Fibroblast of skin of right quadriceps (primary cell): ENCODE data around the gene NCS1.
A peak's percentile ranks its signal among the peaks of the same experiment; 100 is the strongest.

Experiments used
- DNase-seq: peaks from one replicate; pipeline ENCODE4 v3.0.0-alpha.2; 2013

NCS1 gene

DNA sequence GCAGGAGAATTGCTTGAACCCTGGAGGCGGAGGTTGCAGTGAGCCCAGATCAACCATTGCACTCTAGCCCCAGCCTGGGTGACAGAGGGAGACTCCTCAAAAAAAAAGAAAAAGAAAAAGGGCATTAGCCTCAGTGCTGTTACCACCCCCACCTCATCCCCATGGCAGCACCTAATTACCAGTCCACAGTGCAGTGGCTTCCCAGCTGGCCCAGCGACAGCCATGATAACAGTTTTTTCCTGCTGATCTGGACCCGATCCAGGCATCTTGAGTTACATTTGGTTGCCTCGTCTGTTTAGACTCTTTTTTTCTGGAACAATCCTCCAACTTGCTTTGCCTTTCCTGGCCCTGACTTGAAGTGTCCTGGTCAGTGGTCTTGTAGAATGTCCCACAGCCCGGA is 24.4 kb downstream of the NCS1 start:
- peak; percentile 34 for DNase-seq

DNA sequence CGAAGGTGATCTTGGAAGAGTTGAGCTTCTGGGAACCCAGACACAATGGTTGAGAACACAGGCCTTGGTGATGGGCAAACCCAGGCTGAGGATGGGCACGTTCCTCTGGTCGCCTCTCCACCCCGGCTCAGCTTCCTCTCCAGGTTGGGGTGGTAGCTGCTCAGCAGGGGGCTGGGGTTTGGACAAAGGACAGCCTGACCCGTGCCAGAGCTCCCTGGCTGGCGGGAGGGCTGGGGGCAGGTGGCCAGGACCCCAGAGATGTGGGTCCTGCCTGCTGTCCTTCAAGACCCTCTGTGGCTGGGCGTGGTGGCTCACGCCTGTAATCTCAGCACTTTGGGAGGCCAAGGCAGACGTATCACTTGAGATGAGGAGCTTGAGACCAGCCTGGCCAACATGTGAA is 25.2 kb downstream of the NCS1 start:
- DNase-seq, result no peak

DNA sequence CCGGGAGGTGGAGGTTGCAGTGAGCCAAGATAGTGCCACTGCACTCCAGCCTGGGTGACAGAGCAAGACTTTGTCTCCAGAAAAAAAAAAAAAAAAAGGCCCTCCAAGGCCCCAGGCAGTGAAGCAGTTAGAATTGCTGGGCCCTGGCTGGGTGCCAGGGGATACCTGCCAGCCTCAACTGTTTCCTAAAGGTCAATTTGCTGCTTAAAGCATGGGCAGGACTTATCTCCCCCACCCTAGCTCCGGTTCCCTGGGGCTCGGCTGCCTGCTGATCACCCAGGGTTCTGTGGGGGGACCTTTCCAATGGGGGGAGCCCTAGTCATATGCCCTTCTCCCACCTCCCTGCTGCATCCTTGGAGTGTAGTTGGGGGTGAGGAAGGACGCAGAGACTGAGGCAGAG is 25.7 kb downstream of the NCS1 start:
- no peak for DNase-seq

DNA sequence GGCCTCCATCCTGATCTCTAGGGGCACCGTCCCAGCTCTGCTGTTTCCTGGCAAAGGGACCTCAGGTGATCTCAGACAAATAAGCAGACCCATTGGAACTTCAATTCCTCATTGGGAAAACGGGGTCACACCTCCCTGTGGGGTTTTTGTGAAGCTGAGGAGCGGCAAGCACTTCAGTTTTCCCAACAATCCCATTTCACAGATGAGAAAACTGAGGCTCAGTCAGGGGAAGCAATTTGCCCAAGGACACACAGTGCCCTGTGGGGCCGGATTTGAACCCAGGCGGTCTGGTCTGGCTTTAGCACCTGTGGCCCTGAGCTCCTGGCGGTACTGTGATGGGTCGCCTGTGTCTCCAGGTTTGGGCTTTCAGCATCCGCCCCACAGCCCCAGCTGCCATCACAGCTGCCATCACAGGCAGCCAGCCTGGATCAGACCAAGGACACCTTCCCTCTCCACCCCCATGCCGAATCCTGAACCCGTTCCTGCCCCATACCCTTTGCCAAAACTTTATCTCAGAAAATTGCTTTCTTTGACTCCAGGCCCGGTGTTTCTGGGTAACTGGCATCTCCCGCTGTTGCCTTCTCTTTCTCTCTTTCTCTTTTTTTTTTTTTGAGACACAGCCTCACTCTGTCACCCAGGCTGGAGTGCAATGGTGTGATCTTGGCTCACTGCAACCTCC is 26.4 kb downstream of the NCS1 start:
- no peak for DNase-seq

DNA sequence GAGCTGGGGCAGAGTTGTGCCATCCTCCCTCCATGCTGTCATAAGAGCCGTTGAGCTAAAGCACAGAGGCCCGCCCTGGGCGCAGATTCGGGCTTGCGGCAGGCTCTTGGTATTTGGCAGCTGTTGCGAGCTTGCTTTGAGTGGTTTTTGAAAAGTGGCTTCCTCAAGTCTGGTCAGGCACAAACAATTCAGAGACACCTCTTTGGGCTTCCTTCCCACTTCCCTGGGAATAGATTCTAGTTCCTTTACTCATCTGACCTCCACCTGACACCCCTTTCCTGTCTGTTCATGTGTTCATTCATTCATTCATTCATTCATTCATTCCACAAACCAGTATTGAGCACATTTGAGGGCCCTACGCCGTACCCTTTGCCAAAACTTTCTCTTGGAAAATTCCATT is 27.4 kb downstream of the NCS1 start:
- DNase-seq, result peak; percentile 33

DNA sequence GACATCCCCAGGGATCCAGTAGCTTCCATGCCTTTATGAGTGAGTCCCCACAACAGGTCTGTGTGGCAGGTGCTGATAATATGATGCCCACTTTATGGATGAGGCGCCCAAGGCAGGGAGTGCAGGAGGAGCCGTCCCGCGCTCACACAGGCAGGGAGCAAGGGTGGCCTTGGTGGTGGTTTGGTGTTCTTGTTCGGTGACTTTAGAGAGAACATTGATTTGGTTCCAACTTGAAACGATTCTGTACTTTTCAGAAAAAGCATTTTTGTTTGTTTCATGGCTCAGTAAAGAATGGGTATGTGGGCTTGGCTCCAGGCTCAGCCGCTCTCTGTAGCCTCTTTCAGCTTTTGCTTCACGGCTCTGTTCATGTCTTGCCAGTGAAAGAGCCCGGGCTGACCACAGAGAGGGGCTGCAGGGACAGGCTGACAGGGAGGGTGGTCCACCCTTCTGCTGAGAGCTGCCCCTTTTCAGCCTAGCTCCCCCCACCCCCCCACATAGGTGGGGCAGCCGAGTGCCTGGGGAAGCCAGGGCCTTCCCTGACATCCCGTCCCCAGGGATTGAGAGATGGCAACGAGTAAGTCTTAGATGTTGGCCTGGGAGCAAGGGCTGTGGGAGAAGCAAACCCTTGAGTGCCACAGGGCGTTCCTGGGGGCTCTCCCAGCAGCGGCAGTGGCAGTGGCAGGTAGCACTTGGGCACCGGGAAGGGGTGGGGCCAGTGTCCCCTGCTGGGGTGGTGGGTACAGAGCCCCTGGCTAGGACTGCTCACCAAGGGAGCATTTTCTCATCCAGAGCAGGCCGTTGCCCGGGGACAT is 28.0 kb downstream of the NCS1 start:
- DNase-seq, result no peak

DNA sequence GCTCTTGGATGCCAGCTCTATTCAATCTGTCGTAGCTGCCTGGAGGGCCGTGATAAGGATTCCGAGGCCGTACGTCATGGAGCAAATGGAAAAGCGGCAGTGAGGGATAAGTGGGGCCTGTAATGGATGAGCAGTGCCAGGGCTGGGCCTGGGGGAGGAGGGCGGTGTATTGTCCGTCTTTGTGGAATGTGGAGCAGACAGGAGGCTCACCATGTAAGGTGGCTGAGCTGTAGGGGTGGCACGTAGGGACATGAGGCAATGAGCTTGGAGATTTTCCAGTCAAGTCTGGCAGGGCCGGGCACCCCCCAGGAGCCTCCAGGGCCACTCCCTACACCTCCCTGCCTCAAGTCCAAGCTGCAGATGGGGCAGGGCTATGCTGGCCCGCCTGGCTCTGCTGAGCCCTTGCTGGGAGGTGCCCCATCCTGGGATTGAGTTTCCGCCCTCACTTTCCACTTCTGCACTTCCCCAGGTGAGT is 29.2 kb downstream of the NCS1 start:
- no peak for DNase-seq

DNA sequence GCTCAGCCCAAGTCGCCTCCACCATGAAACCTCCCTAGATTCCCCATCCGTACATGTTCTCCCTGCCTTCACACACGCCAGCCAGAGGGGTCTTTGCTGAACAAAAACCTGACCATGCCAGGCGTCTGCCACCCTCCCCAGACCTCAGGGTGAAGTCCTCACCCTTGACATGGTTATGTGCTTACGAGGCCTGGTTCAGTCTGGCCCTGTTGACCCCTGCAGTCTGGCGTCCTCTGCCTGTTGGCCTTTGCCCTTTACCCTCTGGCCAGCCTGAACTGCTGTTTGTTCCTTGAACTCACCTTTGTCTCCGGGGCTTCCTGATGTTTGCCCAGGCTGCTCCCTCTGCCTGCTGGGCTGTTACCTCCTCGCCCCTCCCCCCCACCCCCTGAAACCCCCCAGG is 29.8 kb downstream of the NCS1 start:
- DNase-seq, result no peak

DNA sequence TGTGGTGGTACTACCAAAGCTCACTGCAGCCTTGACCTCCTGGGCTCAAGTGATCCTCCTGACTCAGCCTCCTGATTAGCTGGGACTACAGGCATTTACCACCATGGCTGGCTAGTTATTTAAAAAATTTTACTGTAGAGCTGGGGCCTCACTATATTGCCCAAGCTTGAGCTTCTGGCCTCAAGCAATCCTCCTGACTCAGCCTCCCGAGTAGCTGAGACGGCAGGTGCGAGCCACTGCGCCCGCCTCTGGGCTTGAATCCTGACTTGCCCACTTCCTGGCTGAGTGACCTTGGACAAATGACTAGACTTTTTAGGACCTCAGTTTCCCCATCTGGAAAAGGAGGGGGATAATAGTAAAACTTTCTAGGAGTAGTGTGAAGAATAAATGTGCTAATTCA is 32.1 kb downstream of the NCS1 start:
- no peak for DNase-seq

DNA sequence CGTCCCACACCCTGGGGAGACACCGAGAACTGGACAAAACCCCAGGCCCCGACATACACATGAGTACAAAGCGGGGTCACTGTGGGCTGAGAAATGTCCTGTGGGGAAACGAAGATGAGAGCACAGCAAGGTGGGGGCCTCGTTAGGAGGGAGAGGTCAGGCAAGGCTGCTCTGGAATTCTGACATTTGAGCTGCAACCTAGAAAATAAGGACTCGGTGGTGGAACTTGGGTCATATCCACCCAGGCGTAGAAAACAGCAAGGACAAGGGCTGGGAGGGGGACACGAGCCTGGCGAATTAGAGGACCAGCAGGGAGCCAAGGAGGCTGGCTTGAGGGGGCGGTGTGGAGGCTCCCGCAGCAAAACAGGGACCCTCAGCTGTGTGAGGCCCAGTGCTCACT is 32.8 kb downstream of the NCS1 start:
- DNase-seq, result no peak

DNA sequence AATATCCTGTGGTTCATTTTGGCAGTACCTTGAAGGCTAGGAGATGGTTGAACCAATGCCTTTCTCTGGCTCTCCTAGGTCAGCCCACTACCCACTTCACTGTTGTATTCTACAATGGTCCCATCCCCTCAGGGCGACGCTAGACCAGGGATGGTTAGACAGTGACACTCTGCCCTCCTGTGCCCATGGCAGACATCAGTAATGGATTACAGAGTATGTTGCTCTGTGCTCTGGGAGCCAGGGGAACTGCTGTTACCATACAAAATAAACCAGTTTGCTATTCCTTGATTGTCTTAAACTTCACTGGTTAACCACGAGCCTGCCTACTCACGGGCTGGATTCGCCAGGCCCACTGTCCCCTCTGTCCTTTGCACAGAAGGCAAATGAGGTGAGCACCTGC is 33.7 kb downstream of the NCS1 start:
- no peak for DNase-seq

DNA sequence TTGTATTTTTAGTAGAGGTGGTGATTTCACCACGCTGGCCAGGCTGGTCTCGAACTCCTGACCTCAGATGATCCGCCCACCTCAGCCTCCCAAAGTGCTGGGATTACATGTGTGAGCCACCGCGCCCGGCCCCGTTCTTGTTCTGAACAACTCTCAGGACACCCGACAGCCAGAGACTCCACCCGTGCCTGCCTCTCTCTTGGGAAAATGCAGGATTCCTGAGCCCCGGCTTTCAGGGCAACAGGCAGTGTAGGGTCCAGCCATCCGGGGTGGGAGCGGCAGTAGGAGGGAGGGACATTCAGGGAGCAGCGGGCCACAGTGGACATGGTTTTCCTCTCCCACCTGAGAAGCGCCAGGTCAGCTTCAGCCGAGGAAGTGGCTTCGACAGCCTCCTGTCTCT is 34.4 kb downstream of the NCS1 start:
- DNase-seq, result no peak

DNA sequence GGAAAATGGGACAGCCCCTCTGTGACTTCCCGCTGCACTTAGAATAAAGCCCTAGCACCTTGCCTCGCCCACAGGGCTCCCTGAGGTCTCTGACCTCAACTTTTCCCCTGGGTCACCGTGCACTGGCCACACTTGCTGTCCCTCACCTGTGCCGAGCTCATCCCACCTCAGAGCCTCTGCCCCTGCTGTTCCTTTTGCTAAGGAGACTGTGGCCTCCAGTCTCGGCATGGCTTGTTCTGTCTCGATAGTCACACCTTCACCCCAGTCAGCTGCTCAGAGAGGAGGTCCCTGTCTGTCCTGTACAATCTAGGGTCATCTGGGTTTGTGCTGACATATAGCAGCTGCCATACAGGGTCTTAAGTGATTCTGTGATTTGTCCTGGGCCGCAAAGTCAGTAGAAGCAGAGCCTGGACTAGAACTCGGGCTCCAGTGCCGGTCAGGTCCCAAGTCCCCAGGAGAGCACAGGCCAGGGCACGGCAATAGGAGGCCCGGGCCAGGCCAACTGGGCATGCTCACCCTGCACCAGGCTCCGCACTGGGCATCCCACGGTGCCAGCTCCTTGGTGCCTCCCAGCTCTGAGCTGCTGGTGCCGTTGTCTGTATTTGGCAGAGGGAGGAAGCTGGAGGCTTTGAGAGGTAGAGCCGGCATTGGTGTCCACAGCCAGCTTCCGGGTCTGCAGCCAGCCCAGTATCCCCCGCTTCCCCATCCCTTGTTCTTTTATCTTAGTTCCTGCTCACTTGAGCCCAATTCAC is 35.2 kb downstream of the NCS1 start:
- no peak for DNase-seq

DNA sequence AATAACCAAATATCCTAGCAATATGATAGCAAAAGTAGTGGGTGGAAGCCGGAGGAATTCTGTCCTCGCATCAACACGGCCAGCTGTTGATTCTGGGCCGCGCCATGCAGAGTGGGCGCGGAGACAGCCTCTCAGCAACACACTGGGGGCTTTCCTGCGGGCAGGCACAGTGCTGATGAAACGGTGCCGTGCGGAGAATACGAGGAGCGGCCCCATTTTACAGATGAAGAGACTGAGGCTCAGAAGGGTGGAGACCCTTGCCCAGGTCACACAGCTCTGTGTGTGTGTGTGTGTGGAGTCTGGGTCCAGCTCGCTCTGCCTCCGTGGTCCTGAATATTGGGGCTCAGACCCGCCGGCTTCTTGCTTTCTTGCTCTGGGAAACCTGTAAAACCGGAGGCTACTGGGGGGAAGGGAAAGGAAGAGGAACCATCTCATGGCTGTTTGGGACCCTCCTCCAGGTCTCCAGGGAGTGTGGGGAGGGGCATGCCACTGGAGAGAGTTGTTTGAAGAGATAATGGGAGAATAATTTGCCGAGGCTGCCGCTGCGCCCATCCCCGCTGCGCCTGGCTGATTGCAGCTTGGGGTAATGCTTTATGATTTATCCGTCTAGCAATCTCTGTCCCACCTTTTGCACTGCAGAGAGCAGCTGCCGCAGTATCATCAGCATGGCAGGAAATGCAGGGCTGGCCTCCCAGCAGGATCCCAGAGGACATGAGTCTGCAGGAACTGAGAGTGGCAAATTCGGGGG is 36.6 kb downstream of the NCS1 start:
- no peak for DNase-seq

DNA sequence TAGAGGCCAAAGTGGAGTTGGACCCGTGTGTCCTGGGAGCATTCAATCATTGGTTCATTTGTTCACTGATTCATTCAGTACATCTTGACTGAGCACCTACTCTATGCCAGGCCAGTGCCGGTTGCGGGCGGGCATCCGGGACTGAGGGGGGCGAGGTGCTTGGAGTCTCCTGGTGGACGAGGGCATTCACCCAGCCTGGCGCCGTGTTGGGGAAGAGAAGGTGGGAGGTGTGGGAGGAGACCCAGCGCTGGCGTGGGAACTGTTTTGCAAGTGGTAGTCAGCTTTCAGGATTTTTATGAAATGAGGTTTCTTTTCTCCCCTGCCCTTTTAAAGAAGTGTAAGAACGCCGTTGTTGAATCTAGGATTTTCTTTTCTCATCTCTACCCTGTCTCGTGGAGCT is 37.2 kb downstream of the NCS1 start:
- no peak for DNase-seq

DNA sequence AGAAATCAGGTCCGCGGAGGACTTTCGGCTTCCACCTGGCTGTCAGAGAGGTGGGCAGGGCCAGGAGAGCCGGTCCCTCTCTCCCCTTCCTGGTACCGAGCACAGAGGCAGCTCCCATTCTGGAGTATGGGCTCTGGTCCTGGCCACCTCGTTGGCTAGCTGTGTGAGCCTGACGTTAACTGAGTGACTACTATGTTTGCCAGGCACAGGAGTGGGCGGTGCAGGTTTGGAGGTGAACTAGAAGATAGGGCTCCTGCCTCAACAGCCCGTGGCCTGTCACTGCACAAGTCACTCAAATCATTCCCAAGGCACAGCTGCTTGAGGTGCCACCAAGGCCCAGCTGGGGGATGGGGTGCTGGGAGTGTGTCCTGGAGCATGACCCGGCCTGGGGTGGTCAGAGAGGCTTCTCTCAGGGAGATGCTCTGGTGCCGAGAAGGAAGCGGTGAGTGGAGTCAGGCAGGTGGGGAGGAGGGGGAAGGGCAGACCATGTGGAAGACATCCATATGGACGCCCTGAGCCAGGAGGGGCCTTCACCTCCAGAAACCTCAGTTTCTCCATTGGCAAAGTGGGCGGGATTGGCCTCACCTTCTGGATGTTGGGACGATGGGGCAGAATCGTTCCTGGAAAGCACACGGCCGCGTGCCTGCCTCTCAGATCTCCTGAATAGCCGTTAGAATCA is 39.5 kb downstream of the NCS1 start:
- DNase-seq, result no peak

DNA sequence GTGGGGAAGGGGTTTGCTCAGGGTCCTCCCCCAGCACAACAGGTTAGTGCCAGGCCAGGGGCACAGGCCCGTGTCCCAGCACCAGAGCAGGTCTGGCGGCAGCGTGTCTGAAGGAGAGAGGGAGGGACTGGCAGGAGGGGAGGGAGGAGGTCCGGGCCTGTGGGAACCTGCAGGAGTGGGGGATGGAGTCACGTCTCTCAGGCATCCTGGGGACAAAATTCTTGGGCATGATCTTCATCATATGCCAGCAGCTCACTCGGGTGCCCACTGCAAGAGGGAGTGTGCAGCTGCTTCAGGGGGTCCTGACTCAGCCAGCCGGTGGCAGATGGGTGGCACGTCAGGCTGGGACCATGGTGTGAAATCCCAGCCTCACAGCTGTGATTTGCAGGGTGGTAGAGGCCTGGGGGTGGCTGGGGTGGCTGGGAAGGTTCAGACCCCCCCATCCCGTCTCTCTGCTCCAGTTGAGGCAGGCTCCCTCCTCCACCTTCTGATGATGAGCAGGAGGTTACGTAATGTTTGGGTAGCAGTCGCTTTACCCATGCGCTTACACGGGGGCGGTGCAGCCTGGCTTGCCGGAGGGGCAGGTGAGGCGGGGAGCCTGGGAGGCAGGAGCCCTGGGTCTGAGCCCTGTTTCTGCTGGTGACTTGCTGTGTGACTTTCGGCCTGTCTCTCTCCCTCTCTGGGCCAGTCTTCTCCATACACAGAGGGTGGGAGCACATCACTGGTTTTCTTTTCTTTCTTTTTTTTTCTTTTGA is 40.5 kb downstream of the NCS1 start:
- DNase-seq, result no peak

DNA sequence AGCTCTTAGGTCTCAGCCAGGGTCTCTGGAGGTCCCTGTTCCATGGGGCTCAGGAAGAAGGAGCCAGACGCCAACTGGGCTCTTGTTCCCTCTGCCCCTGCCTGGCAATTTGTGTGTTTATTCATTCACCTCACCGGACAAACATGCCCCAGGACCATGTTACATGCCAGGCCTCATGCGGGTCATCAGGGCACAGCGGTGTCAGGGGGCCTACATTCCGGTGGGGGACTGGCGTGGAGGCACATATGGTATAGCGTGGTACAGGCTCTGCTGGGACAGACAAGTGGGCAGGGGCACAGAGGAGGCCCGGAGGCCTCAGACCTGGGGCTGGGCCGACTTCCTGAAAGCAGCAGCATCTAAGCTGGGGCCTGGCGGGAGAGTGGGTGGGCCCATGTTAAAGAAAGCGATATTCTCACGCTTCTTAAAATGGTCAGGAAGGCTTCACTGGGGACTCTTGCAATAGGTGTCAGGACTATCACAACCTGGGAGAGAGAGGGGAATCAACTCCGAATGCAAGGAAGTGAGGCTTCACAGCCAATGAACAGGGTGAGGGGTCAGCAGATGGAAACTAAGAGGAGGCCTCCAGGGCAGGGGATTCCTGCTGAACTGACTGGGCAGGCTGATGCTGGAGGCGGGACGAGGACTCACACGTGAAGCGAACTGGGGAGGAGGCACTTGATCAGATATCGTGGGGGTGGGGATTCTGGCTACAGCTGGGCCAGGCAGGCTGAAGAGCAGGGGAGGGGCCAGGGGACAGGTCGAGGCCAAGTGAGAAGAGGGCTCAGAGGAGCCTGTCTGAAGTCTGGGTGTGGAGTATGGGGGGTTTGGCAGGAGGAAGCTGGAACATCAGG is 41.9 kb downstream of the NCS1 start:
- no peak for DNase-seq

DNA sequence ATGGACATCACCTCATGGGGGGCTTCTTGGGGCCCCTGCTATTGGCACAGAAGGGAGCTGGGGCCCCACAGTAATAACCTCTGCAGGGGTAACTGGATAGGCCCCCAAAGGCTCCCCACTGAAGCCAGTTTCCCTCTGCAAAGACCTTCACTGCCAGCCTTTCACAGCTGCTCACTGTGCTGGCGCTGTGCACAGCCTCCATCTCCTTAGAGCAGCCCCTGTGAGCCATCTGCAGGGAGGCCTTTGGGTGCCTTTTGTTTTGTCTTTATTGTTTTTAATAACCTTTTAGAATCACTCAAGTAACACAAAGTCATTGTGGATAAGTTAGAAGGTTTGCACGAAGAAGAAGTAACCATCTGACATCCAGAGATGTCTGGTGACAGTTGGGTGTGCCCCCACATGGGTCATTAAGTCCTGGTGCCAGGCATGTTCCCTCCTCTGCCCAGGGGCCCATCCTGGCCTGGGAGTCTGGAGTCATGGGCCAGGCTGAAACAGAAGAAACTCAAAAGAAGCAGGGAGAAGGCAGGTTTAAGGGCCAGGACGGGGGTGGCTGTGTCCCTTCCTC is 42.7 kb downstream of the NCS1 start:
- no peak for DNase-seq

DNA sequence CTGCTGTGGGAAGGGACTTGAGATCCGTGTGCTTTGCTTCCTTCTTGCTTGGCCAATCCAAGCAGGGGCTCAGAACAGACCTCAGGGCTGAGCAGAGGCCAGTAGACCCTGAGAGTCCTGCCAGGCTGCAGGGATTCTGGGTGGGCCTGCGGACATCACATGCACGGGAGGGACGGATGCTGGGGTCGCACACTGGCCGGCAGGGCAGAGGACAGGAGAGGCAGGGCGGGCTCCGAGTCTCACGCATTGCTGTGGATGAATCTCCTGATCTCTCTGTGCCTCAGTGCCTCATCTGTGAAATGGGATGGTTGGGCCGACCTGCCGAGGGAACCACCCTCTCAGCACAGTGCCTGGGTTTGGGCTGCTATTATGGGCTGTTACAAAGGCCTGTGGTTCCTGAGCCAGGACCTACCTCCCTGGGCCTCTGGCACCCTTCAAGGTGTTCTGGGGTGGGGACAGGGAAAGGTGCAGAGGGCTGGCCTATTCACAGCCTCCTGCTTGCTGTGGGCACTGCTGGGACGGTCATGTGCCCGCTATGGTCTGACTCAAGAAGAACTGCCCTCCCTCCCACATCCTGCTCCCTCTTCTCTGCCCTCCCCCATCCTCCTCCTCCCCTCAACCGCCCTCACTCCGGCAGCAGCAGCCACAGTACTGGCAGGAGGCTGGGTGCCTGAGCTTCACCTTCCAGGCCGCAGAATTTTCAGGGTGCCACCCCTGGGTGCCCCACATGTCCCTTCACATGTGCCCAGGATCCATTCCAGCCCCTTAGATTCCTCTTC is 43.3 kb downstream of the NCS1 start:
- DNase-seq, result peak; percentile 39
